ENCODE data around the gene AMN. TPM values are rescaled to one million over a fixed set of nuclear protein-coding genes. Genes with fewer than 3 reads are reported as not detected.

AMN gene
- total RNA-seq, 1 donor from 2014 or later = 0.23 TPM

DNA sequence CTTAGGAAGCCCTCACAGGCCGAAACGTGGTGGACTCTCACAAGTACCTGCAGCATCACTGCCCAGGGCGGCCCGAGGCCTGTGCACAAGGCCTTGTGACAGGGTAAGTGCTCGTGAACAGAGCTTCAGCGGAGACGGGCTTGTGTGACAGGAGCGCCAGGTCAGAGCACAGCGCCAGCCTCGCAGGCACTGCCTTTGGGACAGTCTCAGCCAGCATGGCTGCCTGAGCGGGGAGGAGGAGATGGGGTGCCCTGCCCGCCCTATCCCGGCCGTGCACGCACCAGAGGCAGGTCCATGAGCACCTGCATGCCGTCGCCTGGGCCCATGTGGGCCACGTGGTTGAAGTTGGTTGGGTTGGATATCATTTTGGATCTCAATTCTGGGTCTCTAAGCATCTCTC, 16.9 kb downstream of the AMN start:
- DNase-seq (ENCODE audit: low read depth, low spot score) = no peak
- peaks cover 9% of the 10 kb centered on the region for H3K36me3 Mint-ChIP-seq (ENCODE audit: low read depth)
- no peaks in the 10 kb centered on the region for H3K9me3 Mint-ChIP-seq
- H3K4me3 Mint-ChIP-seq = no peak overlapping the region
- no peaks in the 10 kb centered on the region for H3K27me3 Mint-ChIP-seq (ENCODE audit: low read depth)
- no peak overlapping the region for H3K27ac Mint-ChIP-seq (ENCODE audit: unreplicated experiment)
- TF ChIP-seq, protein P1, sequence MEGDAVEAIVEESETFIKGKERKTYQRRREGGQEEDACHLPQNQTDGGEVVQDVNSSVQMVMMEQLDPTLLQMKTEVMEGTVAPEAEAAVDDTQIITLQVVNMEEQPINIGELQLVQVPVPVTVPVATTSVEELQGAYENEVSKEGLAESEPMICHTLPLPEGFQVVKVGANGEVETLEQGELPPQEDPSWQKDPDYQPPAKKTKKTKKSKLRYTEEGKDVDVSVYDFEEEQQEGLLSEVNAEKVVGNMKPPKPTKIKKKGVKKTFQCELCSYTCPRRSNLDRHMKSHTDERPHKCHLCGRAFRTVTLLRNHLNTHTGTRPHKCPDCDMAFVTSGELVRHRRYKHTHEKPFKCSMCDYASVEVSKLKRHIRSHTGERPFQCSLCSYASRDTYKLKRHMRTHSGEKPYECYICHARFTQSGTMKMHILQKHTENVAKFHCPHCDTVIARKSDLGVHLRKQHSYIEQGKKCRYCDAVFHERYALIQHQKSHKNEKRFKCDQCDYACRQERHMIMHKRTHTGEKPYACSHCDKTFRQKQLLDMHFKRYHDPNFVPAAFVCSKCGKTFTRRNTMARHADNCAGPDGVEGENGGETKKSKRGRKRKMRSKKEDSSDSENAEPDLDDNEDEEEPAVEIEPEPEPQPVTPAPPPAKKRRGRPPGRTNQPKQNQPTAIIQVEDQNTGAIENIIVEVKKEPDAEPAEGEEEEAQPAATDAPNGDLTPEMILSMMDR (conservative IDR thresholded peaks at IDR 0.05) = no peak
- peaks cover 7% of the 10 kb centered on the region for H3K4me1 Mint-ChIP-seq

DNA sequence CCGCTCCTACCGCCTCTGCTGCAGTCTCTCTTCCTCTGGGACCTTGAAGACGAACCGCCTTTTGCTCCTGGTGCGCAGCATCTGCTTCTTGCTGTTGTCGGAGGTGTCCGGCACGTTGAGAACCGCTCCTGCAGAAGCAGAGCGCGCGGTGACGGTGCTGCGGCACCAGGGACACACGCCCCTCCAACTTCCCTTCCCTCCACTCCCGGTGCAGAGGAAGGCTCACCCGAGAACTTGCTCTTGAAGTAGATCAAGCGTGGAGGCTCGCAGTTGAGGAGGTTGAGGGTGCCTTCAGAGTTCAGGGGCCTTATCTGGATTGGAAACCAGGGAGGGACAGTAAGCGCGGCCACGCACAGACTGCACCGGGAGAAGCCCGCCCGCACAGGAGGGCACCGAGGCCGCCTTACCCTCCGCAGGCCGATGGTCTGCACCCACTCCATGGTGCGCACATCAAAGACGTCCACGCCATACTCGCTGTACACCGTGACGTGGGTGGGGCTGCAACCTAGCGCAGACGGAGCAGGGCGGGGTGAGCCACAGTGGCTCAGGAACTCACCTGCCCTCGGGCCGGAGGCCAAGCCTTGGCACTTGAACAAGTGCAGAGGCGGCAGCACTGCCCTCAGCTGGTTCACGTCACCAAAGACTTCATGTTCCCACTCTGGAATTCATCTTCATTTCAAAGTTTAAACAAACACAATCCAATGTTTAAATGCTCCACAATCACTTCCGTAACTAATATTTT, 17.5 kb downstream of the AMN start:
- H3K27me3 Mint-ChIP-seq (ENCODE audit: low read depth) = no peaks in the 10 kb centered on the region
- peaks cover 7% of the 10 kb centered on the region for H3K36me3 Mint-ChIP-seq (ENCODE audit: low read depth)
- no peak overlapping the region for H3K4me3 Mint-ChIP-seq
- TF ChIP-seq, protein P1 (conservative IDR thresholded peaks at IDR 0.05) = no peak
- H3K27ac Mint-ChIP-seq (ENCODE audit: unreplicated experiment) = no peak overlapping the region
- H3K4me1 Mint-ChIP-seq = peaks cover 7% of the 10 kb centered on the region
- no peak for DNase-seq (ENCODE audit: low read depth, low spot score)
- no peaks in the 10 kb centered on the region for H3K9me3 Mint-ChIP-seq

DNA sequence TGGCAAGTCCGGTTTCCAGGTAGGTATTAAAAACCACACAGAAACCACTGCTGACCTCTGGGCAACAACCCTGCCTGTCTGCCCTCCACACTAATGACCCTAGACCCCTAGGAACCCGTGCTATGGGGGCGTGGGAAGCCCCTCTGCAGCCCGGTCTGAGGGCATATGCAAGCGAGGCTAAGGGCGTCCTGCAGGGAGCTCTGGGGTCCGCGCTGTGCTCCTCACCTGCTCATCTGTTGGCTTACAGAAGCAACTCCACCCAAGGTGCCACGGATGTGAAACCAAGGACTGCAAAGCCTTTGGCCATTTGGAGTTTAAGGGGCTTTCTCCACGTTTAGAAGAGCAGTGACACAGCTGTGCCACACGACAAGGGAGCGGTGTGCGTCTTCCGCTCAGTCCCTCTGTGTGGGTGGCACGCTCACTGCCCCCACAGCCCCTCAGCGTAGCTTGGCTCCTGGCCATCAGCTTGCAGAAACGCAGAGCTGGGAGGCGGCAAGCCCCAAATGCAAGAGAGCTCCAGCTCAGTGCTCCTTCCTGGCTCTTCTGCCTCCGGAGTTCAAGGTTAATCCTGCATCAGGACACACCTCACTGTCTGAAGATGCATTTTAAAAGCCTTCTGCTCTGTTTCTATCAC, 18.4 kb downstream of the AMN start:
- no peak for DNase-seq (ENCODE audit: low read depth, low spot score)
- Mint-ChIP-seq H3K27ac (ENCODE audit: unreplicated experiment) (no peak overlapping the region), H3K36me3 (ENCODE audit: low read depth) (peaks cover 5% of the 10 kb centered on the region), H3K4me1 (peaks cover 7% of the 10 kb centered on the region), H3K9me3 (no peaks in the 10 kb centered on the region), H3K27me3 (ENCODE audit: low read depth) (no peaks in the 10 kb centered on the region), H3K4me3 (no peak overlapping the region)
- TF ChIP-seq, protein P1 (conservative IDR thresholded peaks at IDR 0.05) = no peak

DNA sequence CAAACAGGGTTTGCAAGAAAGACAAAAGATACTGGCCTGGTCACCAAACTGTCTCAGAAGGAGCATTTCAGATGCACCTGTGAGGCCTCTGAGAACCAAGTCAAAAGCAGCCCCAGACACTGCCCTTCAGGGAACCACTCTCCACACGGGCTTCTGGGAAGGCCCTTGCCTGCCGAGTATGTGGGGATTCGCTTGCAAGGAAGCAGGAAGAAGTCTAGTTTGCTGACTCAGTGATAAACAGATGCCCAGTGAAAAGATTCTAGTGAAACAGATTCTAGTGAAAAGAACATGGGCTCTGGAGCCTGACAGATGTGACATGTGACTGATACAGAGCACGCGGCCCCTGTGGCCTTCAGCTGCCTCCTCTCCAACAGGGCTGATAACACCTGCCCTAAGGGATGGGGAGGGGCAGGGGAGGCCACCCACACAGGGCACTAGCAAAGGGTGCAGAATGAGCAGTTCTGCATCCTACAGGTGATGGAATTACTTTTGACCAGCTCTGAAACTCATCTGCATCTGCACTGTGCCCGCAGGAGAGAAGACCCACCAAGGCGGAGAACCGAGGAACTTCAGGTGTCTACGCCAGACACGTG, 19.1 kb downstream of the AMN start:
- no peaks in the 10 kb centered on the region for H3K27me3 Mint-ChIP-seq (ENCODE audit: low read depth)
- DNase-seq (ENCODE audit: low read depth, low spot score) = no peak
- no peaks in the 10 kb centered on the region for H3K9me3 Mint-ChIP-seq
- TF ChIP-seq, protein P1 (conservative IDR thresholded peaks at IDR 0.05) = no peak
- H3K4me1 Mint-ChIP-seq = peaks cover 7% of the 10 kb centered on the region
- H3K4me3 Mint-ChIP-seq = no peak overlapping the region
- peak overlapping the region; percentile 75 for H3K27ac Mint-ChIP-seq (ENCODE audit: unreplicated experiment)
- H3K36me3 Mint-ChIP-seq (ENCODE audit: low read depth) = peaks cover 5% of the 10 kb centered on the region

DNA sequence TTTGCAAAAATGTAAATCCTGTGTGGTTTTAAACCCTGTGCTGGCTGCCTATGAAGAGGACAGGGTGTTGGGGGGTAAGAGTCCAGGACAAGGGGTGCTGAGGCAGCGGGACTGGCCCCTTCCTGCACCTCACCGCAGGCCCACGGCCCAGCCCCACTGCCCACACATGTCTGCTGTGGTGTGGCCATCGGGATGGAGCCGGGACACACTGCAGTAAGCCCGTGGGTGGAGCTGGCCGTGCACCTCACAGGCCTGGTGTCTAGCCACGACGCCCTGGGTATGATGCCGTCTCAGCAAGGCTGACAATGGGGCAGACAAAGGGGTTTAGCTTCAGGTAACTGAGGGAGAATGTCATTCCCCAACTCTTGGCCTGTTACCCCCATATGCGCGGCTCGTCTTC, 19.6 kb downstream of the AMN start:
- H3K27ac Mint-ChIP-seq (ENCODE audit: unreplicated experiment) = no peak overlapping the region
- H3K36me3 Mint-ChIP-seq (ENCODE audit: low read depth) = peaks cover 4% of the 10 kb centered on the region

More for the DNA sequence above, 19.6 kb downstream of the AMN start:
- H3K27me3 Mint-ChIP-seq (ENCODE audit: low read depth) = no peaks in the 10 kb centered on the region
- H3K9me3 Mint-ChIP-seq = no peaks in the 10 kb centered on the region
- DNase-seq (ENCODE audit: low read depth, low spot score) = no peak
- no peak overlapping the region for H3K4me3 Mint-ChIP-seq
- H3K4me1 Mint-ChIP-seq = peaks cover 5% of the 10 kb centered on the region
- TF ChIP-seq, protein P1 (conservative IDR thresholded peaks at IDR 0.05) = no peak
